Thoracic aorta (tissue), 2 donors: Measurements from ENCODE around the gene CEACAM5. TPM values are rescaled to one million over a fixed set of nuclear protein-coding genes. Genes with fewer than 3 reads are reported as not detected.

ENCODE experiments used
- ATAC-seq: fragments of 150-250 bp; one replicate; pipeline ENCODE4 v1.8.0; 2017; ENCODE audit warnings: low read depth; ENCODE audit not compliant: insufficient number of reproducible peaks, low FRiP score
- DNase-seq: peaks from one replicate; pipeline ENCODE4 v3.0.0-alpha.2; 2020; ENCODE audit warnings: low spot score
- H3K27ac ChIP-seq, 2 donors: fragments of 200-600 bp; sonication (generic); 1 replicate in 1 of 2; 2 replicates in 1 of 2; pipeline ENCODE4 v1.5.1; 2016; ENCODE audit warnings: mild to moderate bottlenecking in 2 of 2, moderate library complexity in 2 of 2
- H3K27me3 ChIP-seq: fragments of 200-600 bp; sonication (generic); replicated peaks from 2 replicates; pipeline ENCODE4 v1.6.0; 2016; ENCODE audit warnings: mild to moderate bottlenecking; ENCODE audit not compliant: insufficient read depth
- H3K36me3 ChIP-seq: fragments of 200-600 bp; sonication (generic); one replicate; pipeline ENCODE4 v1.5.1; 2016
- H3K4me1 ChIP-seq, 2 donors: fragments of 200-600 bp; sonication (generic); 1 replicate in 1 of 2; 2 replicates in 1 of 2; pipeline versions ENCODE4 v1.5.1 to v1.6.0; 2016; ENCODE audit warnings: low read depth in 2 of 2, mild to moderate bottlenecking in 1 of 2; ENCODE audit not compliant: control insufficient read depth in 1 of 2
- H3K4me3 ChIP-seq: fragments of 200-600 bp; sonication (generic); 2 replicates; pipeline ENCODE4 v1.5.1; 2016; ENCODE audit warnings: mild to moderate bottlenecking
- H3K9me3 ChIP-seq: fragments of 200-600 bp; sonication (generic); 2 replicates; pipeline ENCODE4 v1.5.1; 2016
- total RNA-seq, 2 donors: library from RNA; depleted of rRNA; stranded (reverse); fragments of >200 nt; gene quantifications; one replicate each; pipeline versions ENCODE4 v1.1.0 to v1.2.3, GENCODE V29; 2016
- TF ChIP-seq, protein P1 (sequence below): fragments of 200-600 bp; sonication (generic); IDR thresholded peaks from one replicate; pipeline ENCODE4 v1.5.1; 2019; ENCODE audit warnings: antibody characterized with exemption

CEACAM5 gene
- total RNA-seq, 2 donors from 2014 or later = not detected

DNA sequence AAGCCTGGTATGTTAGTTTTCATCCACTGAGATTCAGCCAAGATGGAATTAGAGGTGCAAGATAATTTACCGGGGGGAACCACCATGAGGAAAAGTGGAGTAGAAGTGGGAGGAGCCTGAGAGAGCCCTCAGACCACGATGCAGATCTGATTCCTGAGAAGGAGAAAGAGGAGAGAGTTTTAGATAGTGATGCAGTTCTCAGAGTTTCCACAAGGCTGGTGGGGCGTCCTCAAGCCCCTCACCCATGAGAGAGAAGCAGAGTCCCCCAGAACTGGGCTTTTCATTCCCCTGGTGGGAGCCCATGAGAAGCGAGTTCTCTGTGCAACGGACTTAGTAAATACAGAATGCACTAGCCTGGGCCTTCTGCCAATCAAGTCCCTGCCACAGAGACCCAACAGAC lies 18.1 kb downstream of the CEACAM5 start:
- ATAC-seq (no peak), DNase-seq (no peak)
- H3K36me3 ChIP-seq = no peaks in the 10 kb centered on the region
- TF ChIP-seq, protein P1, sequence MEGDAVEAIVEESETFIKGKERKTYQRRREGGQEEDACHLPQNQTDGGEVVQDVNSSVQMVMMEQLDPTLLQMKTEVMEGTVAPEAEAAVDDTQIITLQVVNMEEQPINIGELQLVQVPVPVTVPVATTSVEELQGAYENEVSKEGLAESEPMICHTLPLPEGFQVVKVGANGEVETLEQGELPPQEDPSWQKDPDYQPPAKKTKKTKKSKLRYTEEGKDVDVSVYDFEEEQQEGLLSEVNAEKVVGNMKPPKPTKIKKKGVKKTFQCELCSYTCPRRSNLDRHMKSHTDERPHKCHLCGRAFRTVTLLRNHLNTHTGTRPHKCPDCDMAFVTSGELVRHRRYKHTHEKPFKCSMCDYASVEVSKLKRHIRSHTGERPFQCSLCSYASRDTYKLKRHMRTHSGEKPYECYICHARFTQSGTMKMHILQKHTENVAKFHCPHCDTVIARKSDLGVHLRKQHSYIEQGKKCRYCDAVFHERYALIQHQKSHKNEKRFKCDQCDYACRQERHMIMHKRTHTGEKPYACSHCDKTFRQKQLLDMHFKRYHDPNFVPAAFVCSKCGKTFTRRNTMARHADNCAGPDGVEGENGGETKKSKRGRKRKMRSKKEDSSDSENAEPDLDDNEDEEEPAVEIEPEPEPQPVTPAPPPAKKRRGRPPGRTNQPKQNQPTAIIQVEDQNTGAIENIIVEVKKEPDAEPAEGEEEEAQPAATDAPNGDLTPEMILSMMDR = no peak
- H3K27ac ChIP-seq = no peak overlapping the region
- H3K4me1 ChIP-seq = no peaks in the 10 kb centered on the region
- H3K9me3 ChIP-seq = no peaks in the 10 kb centered on the region
- H3K27me3 ChIP-seq = no peaks in the 10 kb centered on the region
- H3K4me3 ChIP-seq = no peak overlapping the region

DNA sequence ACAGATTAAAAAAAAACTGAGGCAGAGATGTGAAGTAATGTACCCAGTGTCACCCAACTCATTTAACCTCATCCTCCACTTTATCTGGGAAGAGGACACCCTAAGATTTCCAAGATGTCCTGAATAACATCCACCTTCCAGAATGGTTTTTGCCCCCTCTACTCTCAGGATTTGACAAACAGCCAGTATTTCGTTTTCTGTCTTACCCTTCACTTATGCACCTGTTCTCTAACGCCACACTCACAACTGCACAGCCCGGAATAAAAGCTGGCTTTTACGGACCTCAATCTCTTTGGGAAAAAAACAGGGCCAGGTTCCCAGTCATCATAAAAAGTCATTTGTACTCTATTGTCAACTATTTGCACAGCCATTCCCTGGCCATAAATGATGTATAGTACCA lies 25.7 kb downstream of the CEACAM5 start:
- no peaks in the 10 kb centered on the region for H3K36me3 ChIP-seq
- H3K27me3 ChIP-seq = no peaks in the 10 kb centered on the region
- TF ChIP-seq, protein P1 = no peak
- H3K9me3 ChIP-seq = no peaks in the 10 kb centered on the region
- no peak overlapping the region for H3K27ac ChIP-seq
- no peaks in the 10 kb centered on the region for H3K4me1 ChIP-seq
- DNase-seq (no peak), ATAC-seq (no peak)
- H3K4me3 ChIP-seq = no peak overlapping the region

DNA sequence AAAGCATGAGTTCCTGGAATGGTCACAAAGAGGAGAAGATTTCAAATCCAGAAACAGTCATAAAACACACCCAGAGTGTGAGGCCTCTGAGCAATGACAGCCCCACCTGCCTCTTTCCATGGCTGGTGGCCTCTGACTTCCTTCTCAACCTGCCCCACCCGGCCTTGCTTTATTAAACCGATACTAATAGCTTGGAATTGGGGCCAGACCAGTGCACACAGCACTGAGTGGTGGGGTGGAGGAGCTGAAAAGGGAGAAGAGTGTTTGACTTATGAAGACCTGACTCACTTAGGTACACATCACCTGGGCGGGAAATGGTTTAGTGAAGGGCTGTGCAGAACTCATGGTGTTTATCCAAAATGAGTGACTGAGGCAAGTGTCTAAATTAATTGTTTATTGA lies 26.2 kb downstream of the CEACAM5 start:
- Histone ChIP-seq H3K9me3 (no peaks in the 10 kb centered on the region), H3K27ac (no peak overlapping the region), H3K4me1 (no peaks in the 10 kb centered on the region), H3K27me3 (no peaks in the 10 kb centered on the region), H3K36me3 (no peaks in the 10 kb centered on the region), H3K4me3 (no peak overlapping the region)
- no peak for DNase-seq
- TF ChIP-seq, protein P1 = no peak
- no peak for ATAC-seq

DNA sequence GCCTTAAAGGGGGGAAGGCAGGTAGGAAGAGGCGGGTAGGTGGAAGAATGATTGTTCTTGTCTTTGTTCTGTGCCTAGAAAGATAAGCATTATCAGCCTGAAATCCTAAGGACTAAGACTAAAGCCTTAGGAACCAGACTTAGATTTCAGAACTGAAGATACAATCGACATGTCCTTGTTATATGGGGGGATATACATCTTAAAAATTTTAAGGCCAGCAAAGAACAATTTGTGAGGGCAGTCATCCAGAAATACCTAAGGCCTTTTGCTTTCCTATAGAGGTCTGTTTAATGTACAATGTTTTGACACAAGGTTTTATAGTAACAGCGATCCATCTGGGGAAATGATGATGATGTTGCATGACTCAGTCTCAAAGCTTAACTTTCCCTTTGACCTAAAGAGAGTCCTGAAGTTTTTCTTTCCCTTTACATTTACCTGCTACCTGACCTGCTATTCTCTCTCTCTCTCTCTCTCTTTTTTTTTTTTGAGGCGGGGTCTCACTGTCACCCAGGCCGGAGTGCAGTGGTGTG lies 26.7 kb downstream of the CEACAM5 start:
- TF ChIP-seq, protein P1 = no peak
- H3K27ac ChIP-seq = no peak overlapping the region
- ATAC-seq = no peak
- H3K27me3 ChIP-seq = no peaks in the 10 kb centered on the region
- H3K9me3 ChIP-seq = no peaks in the 10 kb centered on the region
- no peaks in the 10 kb centered on the region for H3K36me3 ChIP-seq
- H3K4me3 ChIP-seq = no peak overlapping the region
- no peaks in the 10 kb centered on the region for H3K4me1 ChIP-seq
- no peak for DNase-seq

DNA sequence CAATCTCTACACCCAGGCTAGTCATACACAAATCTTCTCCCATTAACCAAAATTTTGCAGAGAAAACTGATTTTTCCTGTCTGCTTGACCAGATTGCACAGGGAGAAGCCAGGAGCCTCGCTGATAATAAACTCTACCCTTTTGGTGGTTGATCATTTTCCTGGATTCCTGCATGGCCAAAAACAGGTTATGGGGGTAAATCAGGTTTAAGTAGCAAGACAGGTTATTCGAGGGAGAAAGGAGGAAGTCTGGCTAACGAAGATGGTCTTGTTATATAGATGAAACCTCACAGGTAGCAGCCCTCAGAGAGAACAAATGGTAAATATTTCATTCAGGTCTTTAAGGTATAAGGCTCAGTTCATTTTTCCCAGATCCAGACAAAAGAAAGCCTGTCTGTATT lies 30.9 kb downstream of the CEACAM5 start:
- Histone ChIP-seq H3K4me3 (no peak overlapping the region), H3K27ac (no peak overlapping the region), H3K4me1 (no peaks in the 10 kb centered on the region), H3K9me3 (no peaks in the 10 kb centered on the region), H3K36me3 (no peaks in the 10 kb centered on the region), H3K27me3 (no peaks in the 10 kb centered on the region)
- TF ChIP-seq, protein P1 = no peak
- DNase-seq = no peak
- no peak for ATAC-seq
